K562 (cell line): ENCODE measurements around the gene STAG2. TPM values are rescaled to one million over a fixed set of nuclear protein-coding genes. Genes with fewer than 3 reads are reported as not detected.

Source experiments
- ASH1L ChIP-seq: fragments of 450-650 bp; IDR thresholded peaks from 2 replicates; pipeline ENCODE4 v1.6.1; 2018; ENCODE audit warnings: borderline replicate concordance, mild to moderate bottlenecking, low read depth; ENCODE audit not compliant: partially characterized antibody
- BHLHE40 ChIP-seq: IDR thresholded peaks from 2 replicates; pipeline ENCODE4 v1.6.1; 2011; ENCODE audit warnings: low read length, improper control_type of control experiment
- CBX5 ChIP-seq: IDR thresholded peaks from 2 replicates; pipeline ENCODE4 v1.6.1; 2014; ENCODE audit warnings: low read depth, borderline replicate concordance
- DPF2 ChIP-seq: fragments of 450-650 bp; IDR thresholded peaks from 2 replicates; pipeline ENCODE4 v1.6.1; 2016
- HNRNPH1 ChIP-seq: fragments of 200-400 bp; formaldehyde crosslinking; optimal IDR thresholded peaks from 2 replicates; pipeline ENCODE3; 2017; ENCODE audit warnings: low read depth, mild to moderate bottlenecking, low read length, moderate library complexity
- JUND ChIP-seq, 2 experiments: IDR thresholded peaks; 2 replicates in 1 of 2; 3 replicates in 1 of 2; pipeline ENCODE4 v1.6.1; 2011; ENCODE audit warnings: borderline replicate concordance in 2 of 2, low read depth in 2 of 2, low read length in 2 of 2, improper control_type of control experiment in 1 of 2, missing biosample characterization in 1 of 2, missing genetic modification characterization in 1 of 2, missing genetic modification reagents in 1 of 2
- KDM1A ChIP-seq, 2 experiments: fragments of 450-650 bp; IDR thresholded peaks; 2 replicates each; pipeline ENCODE4 v1.6.1; 2016; ENCODE audit warnings: mild to moderate bottlenecking in 2 of 2
- NFIC ChIP-seq: fragments of 450-650 bp; IDR thresholded peaks from 2 replicates; pipeline ENCODE4 v1.6.1; 2017; ENCODE audit warnings: mild to moderate bottlenecking, inconsistent platforms
- NR4A1 ChIP-seq, 2 experiments: fragments of 250-450 bp in 1 of 2; fragments of 450-650 bp in 1 of 2; sonication (Bioruptor Pico) in 1 of 2; IDR thresholded peaks; 2 replicates each; pipeline versions ENCODE4 v1.4.0 to v1.6.1; 2016 to 2020; ENCODE audit warnings: mild to moderate bottlenecking in 2 of 2, missing compliant biosample characterization in 1 of 2, missing genetic modification characterization in 1 of 2, moderate library complexity in 1 of 2
- RBFOX2 ChIP-seq: fragments of 200-400 bp; formaldehyde crosslinking; IDR thresholded peaks from 2 replicates; pipeline ENCODE4 v1.6.1; 2017; ENCODE audit warnings: low read depth, mild to moderate bottlenecking, low read length, moderate library complexity
- RHOXF2B ChIP-seq: fragments of 250-450 bp; sonication (Bioruptor Pico); conservative IDR thresholded peaks from 2 replicates; pipeline ENCODE4 v1.5.1; 2021
- SMARCB1 ChIP-seq: IDR thresholded peaks from 2 replicates; pipeline ENCODE4 v1.6.1; 2011; ENCODE audit warnings: improper control_type of control experiment, low read depth; ENCODE audit not compliant: insufficient read length
- TAF1 ChIP-seq: IDR thresholded peaks from 2 replicates; pipeline ENCODE4 v1.6.1; 2011; ENCODE audit warnings: mild to moderate bottlenecking, low read length, moderate library complexity; ENCODE audit not compliant: insufficient read depth, control insufficient read depth, severe bottlenecking; ENCODE audit errors: extremely low read depth
- ZBTB1 ChIP-seq: sonication (generic); formaldehyde crosslinking; IDR thresholded peaks from 2 replicates; pipeline ENCODE4 v1.8.1; 2023; ENCODE audit warnings: missing genetic modification reagents, low read depth, mild to moderate bottlenecking, borderline replicate concordance
- polyA plus RNA-seq, 8 experiments: library from polyadenylated mRNA; depleted of rRNA in 4 of 8; stranded (reverse) in 5 of 8; unstranded in 3 of 8; fragments of >200 nt; fragmentation: Nextera tagmentation in 2 of 8; fragmentation: Illumina TruSeq in 1 of 8; extraction: Ambion mirVana in 2 of 8; extraction: Trizol in 1 of 8; gene quantifications; 2 replicates each; pipeline versions ENCODE4 v1.2.1 to v1.2.3, GENCODE V29; 2011 to 2014; ENCODE audit warnings: inconsistent platforms in 1 of 8, missing spikeins in 1 of 8
- total RNA-seq, 7 experiments: library from RNA; depleted of rRNA in 6 of 7; stranded (reverse); fragments of >200 nt in 6 of 7; fragmentation: Illumina TruSeq in 2 of 7; extraction: Trizol in 2 of 7; gene quantifications; 2 replicates each; pipeline versions ENCODE4 v1.2.1 to v1.2.3, GENCODE V29; 2011 to 2021; ENCODE audit warnings: low replicate concordance in 1 of 7
- TF ChIP-seq, protein P1 (sequence below): fragments of 450-650 bp; IDR thresholded peaks from 2 replicates; pipeline ENCODE4 v1.6.1; 2018; ENCODE audit not compliant: partially characterized antibody
- TF ChIP-seq, protein P2 (sequence below): sonication (generic); formaldehyde crosslinking; IDR thresholded peaks from 2 replicates; pipeline ENCODE4 v1.9.0; 2022; ENCODE audit warnings: mild to moderate bottlenecking, missing genetic modification reagents
- TF ChIP-seq, protein P3 (sequence below), 2 experiments: IDR thresholded peaks; 2 replicates each; pipeline ENCODE4 v1.6.1; 2011; ENCODE audit warnings: borderline replicate concordance in 1 of 2, control low read depth in 1 of 2, low read depth in 1 of 2, low read length in 1 of 2, mild to moderate bottlenecking in 1 of 2, mixed read lengths in 1 of 2, moderate library complexity in 1 of 2; ENCODE audit not compliant: insufficient read depth in 1 of 2, insufficient read length in 1 of 2, poor library complexity in 1 of 2, severe bottlenecking in 1 of 2; ENCODE audit errors: extremely low read depth in 1 of 2
- TF ChIP-seq, protein P4 (sequence below): fragments of 450-650 bp; formaldehyde crosslinking; IDR thresholded peaks from 2 replicates; pipeline ENCODE4 v1.4.0; 2020; ENCODE audit warnings: mild to moderate bottlenecking, moderate library complexity

Gene STAG2
- total and polyA plus RNA-seq, 9 of the 15 experiments (the other 6 are each of a cell fraction or from before 2014, with no cell fraction given): 40.3 to 133 (median 90.1) TPM

DNA sequence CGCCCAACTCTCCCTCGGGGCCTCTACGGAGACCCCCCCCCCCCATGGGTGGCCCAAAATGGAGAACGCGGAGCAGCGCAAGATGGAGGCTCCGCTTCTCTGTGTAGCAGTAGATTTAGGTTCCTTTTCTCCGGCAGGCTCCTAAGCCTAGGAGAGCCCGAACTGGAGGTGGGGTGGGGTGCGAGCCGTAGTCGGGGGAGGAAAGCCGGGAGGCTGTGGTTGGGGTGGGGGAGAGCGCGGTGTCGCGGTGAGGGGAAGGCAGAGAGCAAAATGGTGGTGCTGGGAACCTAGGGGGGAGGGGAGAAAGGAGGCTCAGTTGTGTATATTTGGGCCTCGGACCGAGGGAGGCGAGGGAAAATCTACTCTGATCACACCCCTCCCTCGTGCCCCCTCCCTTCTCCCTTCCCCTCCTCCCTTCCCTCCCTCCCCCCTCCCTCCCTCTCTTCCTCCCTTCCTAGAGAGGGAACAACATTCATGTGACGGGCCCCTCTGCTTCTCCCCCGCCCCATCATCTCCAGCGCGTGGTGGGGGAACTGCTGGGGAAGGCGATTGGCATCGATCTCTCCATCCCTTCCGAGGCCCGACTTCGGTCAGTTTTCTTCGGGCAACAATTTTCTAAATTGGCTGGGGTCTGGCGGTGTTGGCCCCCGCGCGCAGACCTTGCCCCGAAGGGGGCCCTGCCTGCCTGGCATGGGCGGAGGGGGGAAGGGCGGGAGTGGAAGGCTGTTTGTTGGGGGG, at the start of gene STAG2 (continued):
- TF ChIP-seq, protein P1, sequence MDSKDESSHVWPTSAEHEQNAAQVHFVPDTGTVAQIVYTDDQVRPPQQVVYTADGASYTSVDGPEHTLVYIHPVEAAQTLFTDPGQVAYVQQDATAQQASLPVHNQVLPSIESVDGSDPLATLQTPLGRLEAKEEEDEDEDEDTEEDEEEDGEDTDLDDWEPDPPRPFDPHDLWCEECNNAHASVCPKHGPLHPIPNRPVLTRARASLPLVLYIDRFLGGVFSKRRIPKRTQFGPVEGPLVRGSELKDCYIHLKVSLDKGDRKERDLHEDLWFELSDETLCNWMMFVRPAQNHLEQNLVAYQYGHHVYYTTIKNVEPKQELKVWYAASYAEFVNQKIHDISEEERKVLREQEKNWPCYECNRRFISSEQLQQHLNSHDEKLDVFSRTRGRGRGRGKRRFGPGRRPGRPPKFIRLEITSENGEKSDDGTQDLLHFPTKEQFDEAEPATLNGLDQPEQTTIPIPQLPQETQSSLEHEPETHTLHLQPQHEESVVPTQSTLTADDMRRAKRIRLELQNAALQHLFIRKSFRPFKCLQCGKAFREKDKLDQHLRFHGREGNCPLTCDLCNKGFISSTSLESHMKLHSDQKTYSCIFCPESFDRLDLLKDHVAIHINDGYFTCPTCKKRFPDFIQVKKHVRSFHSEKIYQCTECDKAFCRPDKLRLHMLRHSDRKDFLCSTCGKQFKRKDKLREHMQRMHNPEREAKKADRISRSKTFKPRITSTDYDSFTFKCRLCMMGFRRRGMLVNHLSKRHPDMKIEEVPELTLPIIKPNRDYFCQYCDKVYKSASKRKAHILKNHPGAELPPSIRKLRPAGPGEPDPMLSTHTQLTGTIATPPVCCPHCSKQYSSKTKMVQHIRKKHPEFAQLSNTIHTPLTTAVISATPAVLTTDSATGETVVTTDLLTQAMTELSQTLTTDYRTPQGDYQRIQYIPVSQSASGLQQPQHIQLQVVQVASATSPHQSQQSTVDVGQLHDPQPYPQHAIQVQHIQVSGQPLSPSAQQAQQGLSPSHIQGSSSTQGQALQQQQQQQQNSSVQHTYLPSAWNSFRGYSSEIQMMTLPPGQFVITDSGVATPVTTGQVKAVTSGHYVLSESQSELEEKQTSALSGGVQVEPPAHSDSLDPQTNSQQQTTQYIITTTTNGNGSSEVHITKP: peak; percentile 36
- peak in 1 of 2 experiments; percentile 20; a peak in 1 of 4 replicates for TF ChIP-seq KDM1A (IDR thresholded peaks at IDR 0.05)
- TF ChIP-seq NFIC: no peak
- no peak for TF ChIP-seq NR4A1 (CRISPR knock-in tag; IDR thresholded peaks at IDR 0.05)
- TF ChIP-seq NR4A1 (tag; IDR thresholded peaks at IDR 0.05): no peak
- TF ChIP-seq TAF1: peak; percentile 71
- TF ChIP-seq BHLHE40: peak; percentile 24; the same call in 1 of the 2 replicates
- TF ChIP-seq RBFOX2: peak; percentile 80
- TF ChIP-seq, protein P2, sequence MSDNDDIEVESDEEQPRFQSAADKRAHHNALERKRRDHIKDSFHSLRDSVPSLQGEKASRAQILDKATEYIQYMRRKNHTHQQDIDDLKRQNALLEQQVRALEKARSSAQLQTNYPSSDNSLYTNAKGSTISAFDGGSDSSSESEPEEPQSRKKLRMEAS (CRISPR knock-in tag): peak; percentile 55; the same call in 1 of the 2 replicates
- peak; percentile 85; the same call in 1 of the 2 replicates for TF ChIP-seq ZBTB1 (CRISPR knock-in tag)
- no peak for TF ChIP-seq RHOXF2B (CRISPR knock-in tag)
- TF ChIP-seq SMARCB1: no peak
- 0 out of 2 replicates have a peak, but pooled peaks have one; percentile 8 for TF ChIP-seq DPF2
- TF ChIP-seq HNRNPH1: no peak
- TF ChIP-seq JUND (IDR thresholded peaks at IDR 0.05; ENCODE audit: borderline replicate concordance, low read depth, low read length): peak; percentile 12; the same call in 1 of the 2 replicates
- no peak; the same call in 2 of the 3 replicates for TF ChIP-seq JUND (tag; IDR thresholded peaks at IDR 0.05; ENCODE audit: borderline replicate concordance, low read depth, low read length)
- TF ChIP-seq CBX5: no peak
- TF ChIP-seq ASH1L: no peak
- TF ChIP-seq, protein P3, sequence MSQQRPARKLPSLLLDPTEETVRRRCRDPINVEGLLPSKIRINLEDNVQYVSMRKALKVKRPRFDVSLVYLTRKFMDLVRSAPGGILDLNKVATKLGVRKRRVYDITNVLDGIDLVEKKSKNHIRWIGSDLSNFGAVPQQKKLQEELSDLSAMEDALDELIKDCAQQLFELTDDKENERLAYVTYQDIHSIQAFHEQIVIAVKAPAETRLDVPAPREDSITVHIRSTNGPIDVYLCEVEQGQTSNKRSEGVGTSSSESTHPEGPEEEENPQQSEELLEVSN (IDR thresholded peaks at IDR 0.05; ENCODE audit: borderline replicate concordance in 1 of 2, extremely low read depth in 1 of 2, insufficient read depth in 1 of 2, insufficient read length in 1 of 2, low read depth in 1 of 2, low read length in 1 of 2, poor library complexity in 1 of 2, severe bottlenecking in 1 of 2): peak; percentile 26 to 65
- TF ChIP-seq, protein P4, sequence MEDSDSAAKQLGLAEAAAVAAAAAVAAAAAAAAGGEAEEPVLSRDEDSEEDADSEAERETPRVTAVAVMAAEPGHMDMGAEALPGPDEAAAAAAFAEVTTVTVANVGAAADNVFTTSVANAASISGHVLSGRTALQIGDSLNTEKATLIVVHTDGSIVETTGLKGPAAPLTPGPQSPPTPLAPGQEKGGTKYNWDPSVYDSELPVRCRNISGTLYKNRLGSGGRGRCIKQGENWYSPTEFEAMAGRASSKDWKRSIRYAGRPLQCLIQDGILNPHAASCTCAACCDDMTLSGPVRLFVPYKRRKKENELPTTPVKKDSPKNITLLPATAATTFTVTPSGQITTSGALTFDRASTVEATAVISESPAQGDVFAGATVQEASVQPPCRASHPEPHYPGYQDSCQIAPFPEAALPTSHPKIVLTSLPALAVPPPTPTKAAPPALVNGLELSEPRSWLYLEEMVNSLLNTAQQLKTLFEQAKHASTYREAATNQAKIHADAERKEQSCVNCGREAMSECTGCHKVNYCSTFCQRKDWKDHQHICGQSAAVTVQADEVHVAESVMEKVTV: 0 out of 2 replicates have a peak, but pooled peaks have one; percentile 14
